Fibroblast of mammary gland (primary cell): Measurements from ENCODE around the gene RPS5.
"Not testable (repeated sequence)": the region's sequence is repeated elsewhere in the genome, so short reads cannot be mapped to it uniquely, and the experiment has no call there.

Experiments
- DNase-seq: peaks from one replicate; pipeline ENCODE4 v3.0.0-alpha.2; 2010; ENCODE audit warnings: low read depth
- H3K4me3 ChIP-seq: 2 replicates; pipeline ENCODE4 v1.5.1; 2011; ENCODE audit warnings: low read depth, mild to moderate bottlenecking, low read length, moderate library complexity; ENCODE audit not compliant: control insufficient read depth
- CTCF ChIP-seq: conservative IDR thresholded peaks from 2 replicates; pipeline ENCODE4 v1.5.1; 2011; ENCODE audit warnings: low read depth, low read length, inconsistent platforms; ENCODE audit not compliant: control insufficient read depth, insufficient read depth

The RPS5 gene

GRCh38 chr19:58401840-58402421, 14.9 kb downstream of the RPS5 start:
- TF ChIP-seq CTCF = no peak
- DNase-seq = peak; percentile 23
- peak overlapping the region; percentile 68 for H3K4me3 ChIP-seq

- peak; percentile 15 for DNase-seq
- H3K4me3 ChIP-seq = not testable (repeated sequence)
These were observed 16.9 kb downstream of the RPS5 start for GRCh38 chr19:58403920-58404478.

- peak overlapping the region; percentile 83 for H3K4me3 ChIP-seq
These were observed 20.0 kb downstream of the RPS5 start for GRCh38 chr19:58406818-58407657.

GRCh38 chr19:58407658-58408151, 20.6 kb downstream of the RPS5 start:
- H3K4me3 ChIP-seq = peak overlapping the region; percentile 83
- TF ChIP-seq CTCF = no peak
- DNase-seq = peak; percentile 47

More at GRCh38 chr19:58406818-58407657, 20.0 kb downstream of the RPS5 start:
- peak; percentile 28 for DNase-seq
- peak; percentile 42 for TF ChIP-seq CTCF

- peak within 1 kb of the TSS; percentile 83 for H3K4me3 ChIP-seq
- DNase-seq = peak; percentile 91
- no peak for TF ChIP-seq CTCF
These were observed 21.3 kb downstream of the RPS5 start, which contains the start of gene ZNF584 for GRCh38 chr19:58408152-58409009. ZNF584 (plus strand) TSS chr19:58408649; CDS start chr19:58409148, 499 bp downstream.

GRCh38 chr19:58409010-58409790, 22.1 kb downstream of the RPS5 start:
- H3K4me3 ChIP-seq = peak overlapping the region; percentile 83
- no peak for TF ChIP-seq CTCF
- peak; percentile 35 for DNase-seq
